ENCODE data around the gene CIDEC. TPM values are rescaled to one million over a fixed set of nuclear protein-coding genes. Genes with fewer than 3 reads are reported as not detected.
"Not testable (repeated sequence)": the region's sequence is repeated elsewhere in the genome, so short reads cannot be mapped to it uniquely, and the experiment has no call there.

The CIDEC gene
- total and polyA plus RNA-seq, 2 of the 8 experiments (the other 6 are each of a cell fraction or from before 2014, with no cell fraction given), result not detected

DNA sequence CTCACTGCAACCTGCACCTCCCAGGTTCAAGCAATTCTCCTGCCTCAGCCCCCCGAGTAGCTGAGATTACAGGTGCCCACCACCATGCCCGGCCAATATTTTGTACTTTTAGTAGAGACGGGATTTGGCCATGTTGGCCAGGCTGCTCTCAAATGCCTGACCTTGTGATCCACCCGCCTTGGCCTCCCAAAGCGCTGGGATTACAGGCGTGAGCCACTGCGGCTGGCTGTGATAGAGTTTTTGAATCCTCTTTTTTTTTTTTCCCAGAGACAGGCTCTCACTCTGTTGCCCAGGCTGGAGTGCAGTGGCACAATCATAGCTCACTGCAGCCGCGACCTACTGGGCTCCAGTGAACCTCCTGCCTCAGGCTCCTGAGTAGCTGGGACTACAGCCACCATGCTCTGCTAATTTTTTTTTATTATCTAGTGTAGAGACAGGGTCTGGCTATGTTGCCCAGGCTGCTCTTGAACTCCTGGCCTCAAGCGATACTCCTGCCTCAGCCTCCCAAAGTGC is 14.9 kb downstream of the CIDEC start:
- not testable (repeated sequence) for H3K27ac ChIP-seq (ENCODE audit: low read depth, low read length); H3K4me2 ChIP-seq (ENCODE audit: insufficient read depth in 1 of 2, low read depth in 2 of 2, low read length in 2 of 2)

More for the DNA sequence above, 14.9 kb downstream of the CIDEC start:
- H3K79me1 ChIP-seq (ENCODE audit: low read depth, low read length); FAIRE-seq; H4K8ac ChIP-seq (ENCODE audit: extremely low read depth, insufficient read depth, low read length); H3K79me2 ChIP-seq (ENCODE audit: control insufficient read depth in 1 of 2, insufficient read depth in 2 of 2, low read length in 2 of 2); H4K20me1 ChIP-seq (replicated peaks in 1 of 2; ENCODE audit: control insufficient read depth in 1 of 2, insufficient read depth in 2 of 2, low read length in 2 of 2); H3K56ac ChIP-seq (replicated peaks; ENCODE audit: insufficient read length, low read depth, low read length); H3K14ac ChIP-seq (ENCODE audit: insufficient read length); H2BK15ac ChIP-seq (ENCODE audit: low read length); H2BK12ac ChIP-seq (ENCODE audit: low read depth, low read length); H4K5ac ChIP-seq (ENCODE audit: insufficient read length, low read depth, low read length); H2BK20ac ChIP-seq (ENCODE audit: low read length); H3K9me3 ChIP-seq (ENCODE audit: insufficient read depth in 2 of 2, low read depth in 1 of 2, low read length in 1 of 2); H3K9ac ChIP-seq (replicated peaks in 1 of 4; ENCODE audit: extremely low read depth in 1 of 4, low read depth in 3 of 4, low read length in 3 of 4); H3K4me1 ChIP-seq (replicated peaks in 1 of 4; ENCODE audit: control insufficient read depth in 3 of 4, insufficient read depth in 4 of 4, low read length in 3 of 4); H3K23ac ChIP-seq (ENCODE audit: insufficient read length); POLR2A ChIA-PET (ENCODE audit: partially characterized antibody); H3K4me3 ChIP-seq (ENCODE audit: extremely low read depth in 1 of 4, insufficient read depth in 2 of 4, low read depth in 3 of 4, low read length in 4 of 4); H3K18ac ChIP-seq (ENCODE audit: extremely low read depth, low read length); DNase-seq (ENCODE audit: low read depth in 1 of 2, low spot score in 2 of 2); H3K23me2 ChIP-seq (ENCODE audit: low read depth, low read length); H2BK5ac ChIP-seq (ENCODE audit: low read depth, low read length); H3K36me3 ChIP-seq (ENCODE audit: control insufficient read depth in 2 of 4, insufficient read depth in 4 of 4, low read length in 3 of 4); H4K91ac ChIP-seq (replicated peaks; ENCODE audit: insufficient read length, low read length); H2AFZ ChIP-seq (ENCODE audit: low read length); H3K4ac ChIP-seq (replicated peaks; ENCODE audit: insufficient read length, low read depth, low read length); H2AK5ac ChIP-seq (ENCODE audit: low read depth, low read length); H2BK120ac ChIP-seq (replicated peaks; ENCODE audit: low read depth, low read length): not testable (repeated sequence)
- peaks cover 0 to 12% (median 4%) of the 10 kb centered on the region in 4 experiments; a peak in 3 of 7 replicates for H3K27me3 ChIP-seq (replicated peaks in 1 of 4; ENCODE audit: control insufficient read depth in 3 of 4, extremely low read depth in 1 of 4, insufficient read depth in 3 of 4, low read length in 3 of 4)
- 94% methylated on average over 10 of the region's 10 CpGs; no CpG with 5 or more reads in 1 of the 2 experiments for WGBS, 2 experiments (ENCODE audit: extremely low coverage in 1 of 2, insufficient coverage in 1 of 2, insufficient read length in 1 of 2, insufficient replicate concordance in 2 of 2, low coverage in 1 of 2, low lambda C conversion rate in 2 of 2, missing lambda C conversion rate in 1 of 2)
- CTCF ChIA-PET (ENCODE audit: partially characterized antibody), result interaction anchor here (1.2 to 1.7 kb wide), 6 partner anchors 15 to 84 kb away, joined by 3 to 9 read pairs (median 4); partner anchors contain the start of genes CIDEC, CRELD1 and IL17RC

Measured in H1 (cell line).